ENCODE results near the gene LRCH4. TPM values are rescaled to one million over a fixed set of nuclear protein-coding genes. Genes with fewer than 3 reads are reported as not detected.
A peak's percentile ranks its signal among the peaks of the same experiment; 100 is the strongest.

The LRCH4 gene
- total and polyA plus RNA-seq, 9 of the 15 experiments (the other 6 are each of a cell fraction or from before 2014, with no cell fraction given), result 0.06 to 63.3 (median 15.0) TPM

DNA sequence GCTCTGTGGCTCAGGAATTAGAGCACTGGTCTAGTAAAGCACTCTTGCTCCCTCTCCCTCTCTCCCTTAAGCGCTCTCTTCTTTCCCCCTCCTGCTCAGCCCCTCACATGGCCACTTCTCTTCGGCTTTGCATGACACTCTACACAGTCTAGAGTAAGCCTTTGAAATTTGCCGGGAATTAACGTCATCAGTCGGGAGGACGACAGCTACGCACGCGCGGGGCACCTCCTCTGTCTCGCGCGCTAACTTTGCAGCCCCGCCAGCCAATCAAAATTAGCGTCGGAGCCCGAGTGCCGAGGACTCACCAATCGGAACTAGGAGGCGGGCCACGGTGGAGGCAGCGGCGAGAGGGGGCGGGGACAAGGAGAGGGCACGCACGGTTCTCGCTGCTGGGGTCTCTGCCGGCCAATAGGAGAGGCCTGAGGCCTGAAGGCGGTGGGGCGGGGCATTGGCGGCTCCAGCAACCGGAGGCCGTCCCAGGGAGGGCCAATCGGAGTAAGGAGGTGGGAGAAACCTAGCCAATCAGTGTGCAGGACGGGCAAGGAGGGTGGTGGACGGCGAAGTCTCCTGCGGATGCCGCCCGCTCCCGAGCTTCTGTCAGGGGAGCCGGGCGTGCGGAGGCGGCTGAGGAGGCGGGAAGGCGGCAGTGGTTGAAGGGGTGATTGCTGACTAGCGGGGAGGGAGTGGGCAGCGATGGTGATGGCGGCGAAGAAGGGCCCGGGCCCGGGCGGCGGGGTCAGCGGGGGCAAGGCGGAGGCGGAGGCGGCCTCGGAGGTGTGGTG is 47.1 kb downstream of the LRCH4 start, which contains the start of gene AGFG2 (continued):
- TF ChIP-seq, protein P1, sequence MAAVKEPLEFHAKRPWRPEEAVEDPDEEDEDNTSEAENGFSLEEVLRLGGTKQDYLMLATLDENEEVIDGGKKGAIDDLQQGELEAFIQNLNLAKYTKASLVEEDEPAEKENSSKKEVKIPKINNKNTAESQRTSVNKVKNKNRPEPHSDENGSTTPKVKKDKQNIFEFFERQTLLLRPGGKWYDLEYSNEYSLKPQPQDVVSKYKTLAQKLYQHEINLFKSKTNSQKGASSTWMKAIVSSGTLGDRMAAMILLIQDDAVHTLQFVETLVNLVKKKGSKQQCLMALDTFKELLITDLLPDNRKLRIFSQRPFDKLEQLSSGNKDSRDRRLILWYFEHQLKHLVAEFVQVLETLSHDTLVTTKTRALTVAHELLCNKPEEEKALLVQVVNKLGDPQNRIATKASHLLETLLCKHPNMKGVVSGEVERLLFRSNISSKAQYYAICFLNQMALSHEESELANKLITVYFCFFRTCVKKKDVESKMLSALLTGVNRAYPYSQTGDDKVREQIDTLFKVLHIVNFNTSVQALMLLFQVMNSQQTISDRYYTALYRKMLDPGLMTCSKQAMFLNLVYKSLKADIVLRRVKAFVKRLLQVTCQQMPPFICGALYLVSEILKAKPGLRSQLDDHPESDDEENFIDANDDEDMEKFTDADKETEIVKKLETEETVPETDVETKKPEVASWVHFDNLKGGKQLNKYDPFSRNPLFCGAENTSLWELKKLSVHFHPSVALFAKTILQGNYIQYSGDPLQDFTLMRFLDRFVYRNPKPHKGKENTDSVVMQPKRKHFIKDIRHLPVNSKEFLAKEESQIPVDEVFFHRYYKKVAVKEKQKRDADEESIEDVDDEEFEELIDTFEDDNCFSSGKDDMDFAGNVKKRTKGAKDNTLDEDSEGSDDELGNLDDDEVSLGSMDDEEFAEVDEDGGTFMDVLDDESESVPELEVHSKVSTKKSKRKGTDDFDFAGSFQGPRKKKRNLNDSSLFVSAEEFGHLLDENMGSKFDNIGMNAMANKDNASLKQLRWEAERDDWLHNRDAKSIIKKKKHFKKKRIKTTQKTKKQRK (IDR thresholded peaks at IDR 0.05; ENCODE audit: borderline replicate concordance, low read depth, low read length), result no peak; the same call in 1 of the 2 replicates
- TF ChIP-seq NR1H2 (CRISPR knock-in tag; IDR thresholded peaks at IDR 0.05) (no peak), SREBF1 (IDR thresholded peaks at IDR 0.05; ENCODE audit: borderline replicate concordance, low read depth, low read length) (no peak), HDGF (IDR thresholded peaks at IDR 0.05) (0 out of 2 replicates have a peak, but pooled peaks have one; percentile 41), PHF21A (IDR thresholded peaks at IDR 0.05; ENCODE audit: borderline replicate concordance, low read depth) (peak; percentile 53; the same call in 1 of the 2 replicates), ZNF696 (CRISPR knock-in tag; conservative IDR thresholded peaks at IDR 0.05) (no peak), STAT5B (CRISPR knock-in tag; IDR thresholded peaks at IDR 0.05) (no peak), PURB (CRISPR knock-in tag; IDR thresholded peaks at IDR 0.05; ENCODE audit: low read depth) (no peak), CBX3 (IDR thresholded peaks at IDR 0.05; ENCODE audit: borderline replicate concordance in 1 of 2, low read length in 2 of 2) (peak in 1 of 2 experiments; percentile 84; a peak in 2 of 3 replicates), GTF2E2 (tag; IDR thresholded peaks at IDR 0.05) (no peak), GATAD2A (IDR thresholded peaks at IDR 0.05) (no peak), GATA2 (CRISPR knock-in tag; IDR thresholded peaks at IDR 0.05) (no peak)
- TF ChIP-seq, protein P2, sequence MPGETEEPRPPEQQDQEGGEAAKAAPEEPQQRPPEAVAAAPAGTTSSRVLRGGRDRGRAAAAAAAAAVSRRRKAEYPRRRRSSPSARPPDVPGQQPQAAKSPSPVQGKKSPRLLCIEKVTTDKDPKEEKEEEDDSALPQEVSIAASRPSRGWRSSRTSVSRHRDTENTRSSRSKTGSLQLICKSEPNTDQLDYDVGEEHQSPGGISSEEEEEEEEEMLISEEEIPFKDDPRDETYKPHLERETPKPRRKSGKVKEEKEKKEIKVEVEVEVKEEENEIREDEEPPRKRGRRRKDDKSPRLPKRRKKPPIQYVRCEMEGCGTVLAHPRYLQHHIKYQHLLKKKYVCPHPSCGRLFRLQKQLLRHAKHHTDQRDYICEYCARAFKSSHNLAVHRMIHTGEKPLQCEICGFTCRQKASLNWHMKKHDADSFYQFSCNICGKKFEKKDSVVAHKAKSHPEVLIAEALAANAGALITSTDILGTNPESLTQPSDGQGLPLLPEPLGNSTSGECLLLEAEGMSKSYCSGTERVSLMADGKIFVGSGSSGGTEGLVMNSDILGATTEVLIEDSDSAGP (CRISPR knock-in tag; IDR thresholded peaks at IDR 0.05), result no peak
- TF ChIP-seq, protein P3, sequence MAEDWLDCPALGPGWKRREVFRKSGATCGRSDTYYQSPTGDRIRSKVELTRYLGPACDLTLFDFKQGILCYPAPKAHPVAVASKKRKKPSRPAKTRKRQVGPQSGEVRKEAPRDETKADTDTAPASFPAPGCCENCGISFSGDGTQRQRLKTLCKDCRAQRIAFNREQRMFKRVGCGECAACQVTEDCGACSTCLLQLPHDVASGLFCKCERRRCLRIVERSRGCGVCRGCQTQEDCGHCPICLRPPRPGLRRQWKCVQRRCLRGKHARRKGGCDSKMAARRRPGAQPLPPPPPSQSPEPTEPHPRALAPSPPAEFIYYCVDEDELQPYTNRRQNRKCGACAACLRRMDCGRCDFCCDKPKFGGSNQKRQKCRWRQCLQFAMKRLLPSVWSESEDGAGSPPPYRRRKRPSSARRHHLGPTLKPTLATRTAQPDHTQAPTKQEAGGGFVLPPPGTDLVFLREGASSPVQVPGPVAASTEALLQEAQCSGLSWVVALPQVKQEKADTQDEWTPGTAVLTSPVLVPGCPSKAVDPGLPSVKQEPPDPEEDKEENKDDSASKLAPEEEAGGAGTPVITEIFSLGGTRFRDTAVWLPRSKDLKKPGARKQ (CRISPR knock-in tag; IDR thresholded peaks at IDR 0.05), result no peak
- TF ChIP-seq, protein P4, sequence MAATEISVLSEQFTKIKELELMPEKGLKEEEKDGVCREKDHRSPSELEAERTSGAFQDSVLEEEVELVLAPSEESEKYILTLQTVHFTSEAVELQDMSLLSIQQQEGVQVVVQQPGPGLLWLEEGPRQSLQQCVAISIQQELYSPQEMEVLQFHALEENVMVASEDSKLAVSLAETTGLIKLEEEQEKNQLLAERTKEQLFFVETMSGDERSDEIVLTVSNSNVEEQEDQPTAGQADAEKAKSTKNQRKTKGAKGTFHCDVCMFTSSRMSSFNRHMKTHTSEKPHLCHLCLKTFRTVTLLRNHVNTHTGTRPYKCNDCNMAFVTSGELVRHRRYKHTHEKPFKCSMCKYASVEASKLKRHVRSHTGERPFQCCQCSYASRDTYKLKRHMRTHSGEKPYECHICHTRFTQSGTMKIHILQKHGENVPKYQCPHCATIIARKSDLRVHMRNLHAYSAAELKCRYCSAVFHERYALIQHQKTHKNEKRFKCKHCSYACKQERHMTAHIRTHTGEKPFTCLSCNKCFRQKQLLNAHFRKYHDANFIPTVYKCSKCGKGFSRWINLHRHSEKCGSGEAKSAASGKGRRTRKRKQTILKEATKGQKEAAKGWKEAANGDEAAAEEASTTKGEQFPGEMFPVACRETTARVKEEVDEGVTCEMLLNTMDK (IDR thresholded peaks at IDR 0.05; ENCODE audit: borderline replicate concordance, insufficient read depth, low read depth, low read length, poor library complexity, severe bottlenecking), result no peak
- TF ChIP-seq, protein P5, sequence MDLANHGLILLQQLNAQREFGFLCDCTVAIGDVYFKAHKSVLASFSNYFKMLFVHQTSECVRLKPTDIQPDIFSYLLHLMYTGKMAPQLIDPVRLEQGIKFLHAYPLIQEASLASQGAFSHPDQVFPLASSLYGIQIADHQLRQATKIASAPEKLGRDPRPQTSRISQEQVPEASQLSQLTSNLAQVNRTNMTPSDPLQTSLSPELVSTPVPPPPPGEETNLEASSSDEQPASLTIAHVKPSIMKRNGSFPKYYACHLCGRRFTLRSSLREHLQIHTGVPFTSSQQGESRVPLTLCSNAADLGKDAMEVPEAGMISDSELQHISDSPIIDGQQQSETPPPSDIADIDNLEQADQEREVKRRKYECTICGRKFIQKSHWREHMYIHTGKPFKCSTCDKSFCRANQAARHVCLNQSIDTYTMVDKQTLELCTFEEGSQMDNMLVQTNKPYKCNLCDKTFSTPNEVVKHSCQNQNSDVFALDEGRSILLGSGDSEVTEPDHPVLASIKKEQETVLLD (IDR thresholded peaks at IDR 0.05), result peak; percentile 97

All from K562 (cell line).